NT2/D1 (cell line): ENCODE measurements around the gene TP53TG3.
"Not testable (repeated sequence)": the region's sequence is repeated elsewhere in the genome, so short reads cannot be mapped to it uniquely, and the experiment has no call there.

Source experiments
- SUZ12 ChIP-seq: IDR thresholded peaks from 2 replicates; pipeline ENCODE4 v1.6.1; 2011; ENCODE audit not compliant: insufficient read length, insufficient read depth; ENCODE audit errors: extremely low read depth
- YY1 ChIP-seq: IDR thresholded peaks from 2 replicates; pipeline ENCODE4 v1.6.1; 2011; ENCODE audit not compliant: insufficient read length, insufficient read depth

DNA sequence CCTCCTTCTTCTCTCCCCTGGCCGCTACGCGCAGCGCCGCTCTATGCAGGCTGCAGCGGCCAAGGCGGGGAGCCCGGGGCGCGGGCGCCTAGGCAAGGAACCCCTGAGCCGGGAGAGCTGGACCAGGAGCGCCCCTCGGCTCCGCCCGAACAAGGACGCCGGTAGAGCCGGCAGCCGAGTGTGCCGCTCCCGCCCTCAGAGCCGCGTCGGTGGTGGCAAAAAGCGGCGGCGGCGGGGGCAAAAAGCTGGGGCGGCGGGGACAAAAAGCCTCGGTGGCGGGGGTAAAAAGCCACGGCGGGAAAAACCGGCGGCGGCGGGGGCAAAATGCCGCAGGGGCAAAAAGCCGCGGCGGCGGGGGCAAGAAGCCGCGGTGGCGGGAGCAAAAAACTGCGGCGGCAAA lies 25.1 kb downstream of the TP53TG3 start:
- TF ChIP-seq SUZ12, YY1: not testable (repeated sequence)
